GM20000 (cell line): ENCODE results near the gene SCG3.
A peak's percentile ranks its signal among the peaks of the same experiment; 100 is the strongest.

Source experiments
- DNase-seq: peaks from one replicate; pipeline ENCODE4 v3.0.0; 2012; ENCODE audit warnings: low spot score
- TF ChIP-seq, protein P1 (sequence below): IDR thresholded peaks from 2 replicates; pipeline ENCODE4 v1.5.1; 2012; ENCODE audit warnings: mild to moderate bottlenecking, control low read depth; ENCODE audit errors: extremely low read depth, missing control alignments

SCG3 gene

DNA sequence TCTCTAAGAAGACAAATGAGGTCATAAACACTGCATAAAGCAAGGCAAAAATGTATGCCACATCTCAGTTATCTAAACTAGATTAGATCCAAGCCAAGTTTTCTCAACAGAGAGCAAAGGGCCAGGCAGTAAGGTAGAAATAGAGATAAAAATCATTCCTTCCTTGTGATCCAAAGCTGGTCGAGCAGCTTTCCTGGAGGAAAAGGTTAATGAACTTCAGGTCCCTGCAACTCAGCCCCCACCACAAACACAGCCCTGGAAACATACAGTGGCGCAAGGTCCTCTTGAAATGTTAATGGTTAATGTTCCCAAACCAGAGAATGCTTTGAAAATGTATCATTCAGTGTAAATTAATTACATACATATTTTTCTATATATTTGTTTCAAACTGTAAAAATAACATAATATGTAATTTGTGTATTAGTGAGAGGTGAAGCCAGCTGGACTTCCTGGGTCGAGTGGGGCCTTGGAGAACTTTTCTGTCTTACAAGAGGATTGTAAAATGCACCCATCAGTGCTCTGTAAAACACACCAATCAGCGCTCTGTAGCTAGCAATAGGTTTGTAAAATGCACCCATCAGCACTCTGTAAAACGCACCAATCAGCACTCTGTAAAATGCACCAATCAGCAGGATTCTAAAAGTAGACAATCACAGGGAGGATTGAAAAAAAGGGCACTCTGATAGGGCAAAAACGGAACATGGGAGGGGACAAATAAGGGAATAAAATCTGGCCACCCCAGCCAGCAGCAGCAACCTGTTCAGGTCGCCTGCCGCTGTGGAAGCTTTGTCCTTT lies 39.1 kb downstream of the SCG3 start:
- no peak for DNase-seq
- TF ChIP-seq, protein P1, sequence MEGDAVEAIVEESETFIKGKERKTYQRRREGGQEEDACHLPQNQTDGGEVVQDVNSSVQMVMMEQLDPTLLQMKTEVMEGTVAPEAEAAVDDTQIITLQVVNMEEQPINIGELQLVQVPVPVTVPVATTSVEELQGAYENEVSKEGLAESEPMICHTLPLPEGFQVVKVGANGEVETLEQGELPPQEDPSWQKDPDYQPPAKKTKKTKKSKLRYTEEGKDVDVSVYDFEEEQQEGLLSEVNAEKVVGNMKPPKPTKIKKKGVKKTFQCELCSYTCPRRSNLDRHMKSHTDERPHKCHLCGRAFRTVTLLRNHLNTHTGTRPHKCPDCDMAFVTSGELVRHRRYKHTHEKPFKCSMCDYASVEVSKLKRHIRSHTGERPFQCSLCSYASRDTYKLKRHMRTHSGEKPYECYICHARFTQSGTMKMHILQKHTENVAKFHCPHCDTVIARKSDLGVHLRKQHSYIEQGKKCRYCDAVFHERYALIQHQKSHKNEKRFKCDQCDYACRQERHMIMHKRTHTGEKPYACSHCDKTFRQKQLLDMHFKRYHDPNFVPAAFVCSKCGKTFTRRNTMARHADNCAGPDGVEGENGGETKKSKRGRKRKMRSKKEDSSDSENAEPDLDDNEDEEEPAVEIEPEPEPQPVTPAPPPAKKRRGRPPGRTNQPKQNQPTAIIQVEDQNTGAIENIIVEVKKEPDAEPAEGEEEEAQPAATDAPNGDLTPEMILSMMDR = no peak

DNA sequence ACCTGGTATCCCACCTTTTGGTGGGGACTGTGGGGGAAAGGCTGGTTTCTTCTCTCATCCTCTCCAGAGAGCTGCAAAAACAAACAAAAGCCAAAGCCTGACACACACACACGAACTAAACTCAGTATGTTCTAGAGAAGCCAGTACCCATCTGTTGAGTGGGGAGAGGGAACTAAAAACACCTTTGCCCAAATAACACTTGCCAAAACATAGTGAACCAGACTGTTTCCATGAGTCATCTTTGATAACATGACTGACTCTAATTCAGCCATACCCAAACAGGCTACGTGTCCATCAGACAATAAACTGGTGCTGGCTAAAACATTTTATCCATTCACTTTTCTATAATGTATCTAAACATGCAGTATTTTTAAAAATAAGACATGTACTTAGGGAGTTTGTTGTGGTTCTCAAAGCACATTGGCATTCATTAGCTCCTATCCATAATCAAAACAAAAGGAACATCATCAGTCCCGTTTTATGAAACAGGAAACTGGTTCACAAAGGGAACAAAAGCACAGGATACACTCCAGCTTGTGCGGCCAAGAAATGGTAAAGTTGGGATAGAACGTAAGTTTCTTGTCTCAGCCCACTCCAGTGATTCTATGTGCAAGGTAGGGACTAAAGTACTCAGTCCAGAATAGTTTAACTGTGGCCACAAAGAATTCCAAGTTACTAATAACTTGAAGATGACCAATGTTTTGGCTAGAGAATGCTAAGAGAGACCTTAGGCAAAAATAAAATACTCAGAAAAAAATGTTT lies 40.1 kb downstream of the SCG3 start:
- TF ChIP-seq, protein P1 = no peak
- no peak for DNase-seq

DNA sequence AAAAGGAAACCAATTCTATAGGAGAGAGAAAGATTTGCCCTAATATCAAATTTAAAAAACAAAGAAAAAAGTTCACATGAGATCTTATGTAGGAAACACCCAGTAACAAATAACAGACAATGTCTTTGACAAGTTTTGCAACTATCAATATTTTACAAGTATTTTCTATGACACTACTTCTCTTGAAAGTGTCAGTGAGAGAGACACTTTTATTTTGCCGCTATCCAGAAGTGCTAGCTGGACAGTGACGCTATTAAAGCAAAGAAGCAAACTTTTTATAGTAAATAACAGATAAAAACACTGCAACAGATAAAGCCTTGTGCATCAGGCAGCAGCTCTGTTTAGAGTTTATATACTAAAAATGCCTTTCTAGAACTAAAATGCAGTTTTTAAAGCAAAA lies 42.9 kb downstream of the SCG3 start:
- DNase-seq = no peak

DNA sequence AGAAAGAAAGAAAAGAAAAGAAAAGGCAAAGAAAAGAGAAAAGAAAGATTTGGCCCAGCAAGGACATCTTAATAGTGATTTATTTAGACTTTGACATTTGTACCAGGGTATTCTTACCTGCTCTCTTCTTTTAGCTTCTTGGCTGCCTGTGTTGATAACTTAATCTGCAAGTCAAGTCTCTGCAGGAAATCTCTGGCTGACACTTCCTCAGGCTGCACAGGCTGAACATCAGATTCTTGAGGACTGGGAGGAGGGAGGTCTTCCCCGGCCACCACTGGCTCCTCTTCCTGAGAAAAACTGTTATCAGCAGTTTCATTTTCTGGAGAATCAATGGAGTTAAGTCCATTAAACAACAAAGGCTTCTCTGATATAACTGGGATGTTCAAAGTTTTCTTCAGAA lies 43.4 kb downstream of the SCG3 start:
- no peak for DNase-seq
- TF ChIP-seq, protein P1 = no peak

More for the DNA sequence above, 42.9 kb downstream of the SCG3 start:
- TF ChIP-seq, protein P1 = no peak

DNA sequence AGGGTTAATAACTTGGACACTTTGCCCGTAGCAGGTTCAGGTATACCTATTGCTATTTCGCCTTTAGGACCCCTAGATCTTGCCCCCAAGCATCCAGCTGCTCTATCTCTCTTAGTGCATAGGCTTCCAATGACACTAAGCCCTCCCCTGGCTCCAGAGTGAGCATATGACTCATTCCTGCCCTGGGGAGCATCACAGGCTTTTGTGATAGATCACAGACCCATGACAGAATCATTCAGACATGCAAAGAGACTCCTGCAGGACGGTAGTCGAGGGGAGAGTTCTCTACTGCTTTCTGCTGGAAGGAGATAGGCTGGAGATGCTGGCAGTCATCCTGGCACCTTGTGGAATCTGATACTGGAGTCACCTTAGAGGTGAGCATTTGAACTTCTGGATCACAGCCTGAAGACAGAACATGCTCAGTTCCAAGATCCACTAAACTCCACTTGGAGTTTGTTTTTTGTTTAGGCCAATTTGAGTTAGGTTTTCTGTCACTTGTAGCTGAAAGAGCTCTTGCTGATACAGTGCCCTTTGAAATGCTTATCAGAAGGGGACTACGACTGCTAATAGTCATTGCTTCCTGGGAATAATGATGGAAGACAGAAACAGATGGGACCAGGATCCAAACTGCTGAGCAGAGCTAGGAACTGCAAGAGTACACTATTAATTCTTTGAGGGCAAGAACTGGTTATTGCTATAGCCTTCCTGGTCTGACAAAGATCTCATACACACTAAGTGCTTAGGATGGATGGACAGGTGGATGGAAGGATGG lies 45.2 kb downstream of the SCG3 start:
- TF ChIP-seq, protein P1 = no peak
- peak; percentile 58 for DNase-seq

DNA sequence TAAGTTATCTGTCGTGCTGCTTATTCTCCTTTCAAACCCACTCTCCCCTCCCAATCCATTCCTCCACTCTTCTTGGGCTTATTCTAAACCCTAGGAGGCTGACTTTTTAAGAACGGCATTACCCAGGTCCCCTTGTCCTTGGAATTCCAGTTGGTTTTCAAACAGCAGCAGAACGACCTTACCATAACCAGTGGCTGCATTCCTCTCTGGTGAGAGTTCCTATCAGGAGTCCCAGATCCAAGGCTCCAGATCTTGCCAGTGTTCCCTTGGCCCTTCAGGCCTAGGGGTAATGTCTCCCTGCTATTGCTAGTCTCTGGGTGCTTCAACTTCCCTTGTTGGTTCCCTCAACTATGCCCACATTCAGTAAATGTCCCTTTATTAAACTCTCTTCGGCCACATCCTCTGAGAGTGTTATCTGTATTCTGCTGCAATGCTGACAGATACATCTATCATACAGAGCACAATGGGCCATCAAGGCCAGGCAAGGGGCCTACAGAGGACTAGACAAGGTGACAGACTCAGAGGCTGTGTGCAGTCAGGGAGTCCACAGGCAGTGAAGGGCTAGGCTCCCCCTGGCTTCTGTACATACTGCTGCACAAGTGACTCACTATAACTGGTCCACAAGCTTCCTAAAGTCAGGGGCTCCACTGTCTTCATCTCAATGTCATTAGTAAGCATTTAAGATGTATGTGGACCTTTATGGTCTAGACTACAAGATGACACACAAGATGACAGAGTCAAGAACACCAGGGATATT lies 46.0 kb downstream of the SCG3 start:
- no peak for DNase-seq
- TF ChIP-seq, protein P1 = no peak
